Hematopoietic multipotent progenitor cell treated with erythropoietin and hydrocortisone succinate and interleukin-3 and kit ligand, for 6 days (in vitro differentiated cells): ENCODE measurements around the gene CRISP2.
"Not testable (repeated sequence)": the region's sequence is repeated elsewhere in the genome, so short reads cannot be mapped to it uniquely, and the experiment has no call there.

ENCODE experiments used
- DNase-seq: peaks from one replicate; pipeline ENCODE4 v3.0.0-alpha.2; 2015

The CRISP2 gene

GRCh38 chr6:49713346-49713745 is at the start of gene CRISP2:
Gene CRISP2 (minus strand): TSS chr6:49713543. CDS start chr6:49709196, 4,347 bp downstream.
- no peak for DNase-seq

- DNase-seq, result peak; percentile 32
These were observed 30.9 kb upstream of the CRISP2 start, which contains the start of gene CRISP3 for GRCh38 chr6:49744259-49744658. Gene CRISP3 (minus strand): TSS chr6:49744388. CDS start chr6:49744367, 21 bp downstream.

- peak; percentile 68 for DNase-seq
These were observed 30.1 kb upstream of the CRISP2 start for GRCh38 chr6:49743429-49743828.

- DNase-seq, result no peak
These were observed 26.1 kb upstream of the CRISP2 start for GRCh38 chr6:49739423-49739822.

GRCh38 chr6:49736017-49736508 is 22.7 kb upstream of the CRISP2 start:
- peak; percentile 93 for DNase-seq

- DNase-seq, result no peak
These were observed 20.3 kb upstream of the CRISP2 start for GRCh38 chr6:49733680-49734079.

GRCh38 chr6:49732781-49733180 is 19.4 kb upstream of the CRISP2 start:
- DNase-seq, result peak; percentile 35

GRCh38 chr6:49730251-49730650 is 16.9 kb upstream of the CRISP2 start:
- DNase-seq, result peak; percentile 27

- DNase-seq, result not testable (repeated sequence)
These were observed 10.6 kb upstream of the CRISP2 start for GRCh38 chr6:49723917-49724316.

- peak; percentile 44 for DNase-seq
These were observed 8.0 kb upstream of the CRISP2 start for GRCh38 chr6:49721297-49721696.

GRCh38 chr6:49720372-49720771 is 7.0 kb upstream of the CRISP2 start:
- DNase-seq, result no peak

GRCh38 chr6:49698478-49698877 is 14.9 kb downstream of the CRISP2 start:
- DNase-seq, result peak; percentile 77

GRCh38 chr6:49693512-49693911 is 19.8 kb downstream of the CRISP2 start:
- no peak for DNase-seq

GRCh38 chr6:49692534-49692933 is 20.8 kb downstream of the CRISP2 start:
- DNase-seq, result no peak

GRCh38 chr6:49676671-49677281 is 36.6 kb downstream of the CRISP2 start:
- no peak for DNase-seq

- no peak for DNase-seq
These were observed 37.5 kb downstream of the CRISP2 start for GRCh38 chr6:49675816-49676215.

GRCh38 chr6:49668083-49668511 is 45.2 kb downstream of the CRISP2 start:
- no peak for DNase-seq

GRCh38 chr6:49666930-49667757 is 46.2 kb downstream of the CRISP2 start:
- peak; percentile 62 for DNase-seq

- DNase-seq, result no peak
These were observed 46.9 kb downstream of the CRISP2 start for GRCh38 chr6:49666480-49666879.

GRCh38 chr6:49664817-49665216 is 48.5 kb downstream of the CRISP2 start:
- DNase-seq, result no peak

- DNase-seq, result not testable (repeated sequence)
These were observed 49.3 kb downstream of the CRISP2 start for GRCh38 chr6:49664054-49664453.

- no peak for DNase-seq
These were observed 50.5 kb downstream of the CRISP2 start for GRCh38 chr6:49662892-49663261.

- DNase-seq, result no peak
These were observed 51.0 kb downstream of the CRISP2 start for GRCh38 chr6:49662231-49662891.
